Coronary artery (tissue), 2 donors: ENCODE results near the gene SNORC.
"Not testable (repeated sequence)": the region's sequence is repeated elsewhere in the genome, so short reads cannot be mapped to it uniquely, and the experiment has no call there.

Source experiments
- DNase-seq: peaks from one replicate; pipeline ENCODE4 v3.0.0-alpha.2; 2017; ENCODE audit warnings: low spot score
- H3K27ac ChIP-seq, 2 donors: fragments of 200-600 bp; sonication (generic); one replicate each; pipeline ENCODE4 v1.5.1; 2016 to 2019
- H3K4me3 ChIP-seq: fragments of 200-600 bp; sonication (generic); 2 replicates; pipeline ENCODE4 v1.5.1; 2016; ENCODE audit warnings: mild to moderate bottlenecking, moderate library complexity
- CTCF ChIP-seq: fragments of 200-600 bp; sonication (generic); IDR thresholded peaks from one replicate; pipeline ENCODE4 v1.5.1; 2019; ENCODE audit warnings: antibody characterized with exemption

The SNORC gene

DNA sequence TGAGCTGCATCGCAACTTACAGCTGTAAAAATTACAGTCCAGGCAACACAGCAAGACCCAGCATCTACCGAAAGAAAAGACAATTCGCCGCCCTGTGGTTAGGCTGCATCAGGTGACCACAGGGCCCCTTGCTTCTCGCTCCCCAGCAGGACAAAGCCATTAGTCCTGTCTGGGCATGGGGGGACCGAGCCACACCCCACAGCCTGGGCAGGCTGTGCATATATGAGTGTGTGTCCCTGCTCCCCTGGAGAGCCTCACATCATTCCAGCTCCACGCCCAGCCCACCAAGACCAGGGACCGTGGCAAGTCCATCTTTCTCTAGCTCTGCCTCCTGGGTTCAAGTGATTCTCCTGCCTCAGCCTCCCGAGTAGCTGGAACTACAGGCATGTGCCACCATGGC is 33.9 kb downstream of the SNORC start:
- TF ChIP-seq CTCF: no peak
- Histone ChIP-seq H3K4me3 (no peak overlapping the region), H3K27ac (no peak overlapping the region)
- peak; percentile 65 for DNase-seq

- DNase-seq, H3K4me3 ChIP-seq, H3K27ac ChIP-seq: not testable (repeated sequence)
Measured at GRCh38 chr2:232906867-232907717, 37.0 kb downstream of the SNORC start.

DNA sequence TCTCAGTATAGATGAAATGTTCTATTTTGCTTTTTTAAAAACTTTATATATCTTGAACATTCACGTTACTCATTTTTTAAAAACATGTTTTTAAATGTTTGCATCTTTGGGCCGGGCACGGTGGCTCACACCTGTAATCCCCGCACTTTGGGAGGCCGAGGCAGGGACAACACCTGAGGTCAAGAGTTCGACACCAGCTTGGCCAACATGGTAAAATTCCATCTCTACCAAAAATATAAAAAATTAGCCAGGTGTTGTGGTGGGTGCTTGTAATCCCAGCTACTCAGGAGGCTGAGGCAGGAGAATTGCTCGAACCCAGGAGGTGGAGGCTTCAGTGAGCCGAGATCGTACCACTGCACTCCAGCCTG is 37.6 kb downstream of the SNORC start:
- H3K27ac ChIP-seq, H3K4me3 ChIP-seq: not testable (repeated sequence)
- peak; percentile 7 for DNase-seq

- TF ChIP-seq CTCF: no peak
- Histone ChIP-seq H3K4me3 (no peak overlapping the region), H3K27ac (no peak overlapping the region)
- no peak for DNase-seq
Measured at GRCh38 chr2:232908695-232909094, 38.6 kb downstream of the SNORC start.

- no peak for TF ChIP-seq CTCF
- DNase-seq: peak; percentile 21
- Histone ChIP-seq H3K27ac (no peak overlapping the region), H3K4me3 (no peak overlapping the region)
Measured at GRCh38 chr2:232910376-232910775, 40.3 kb downstream of the SNORC start.

GRCh38 chr2:232911712-232912277 is 41.7 kb downstream of the SNORC start:
- Histone ChIP-seq H3K27ac (no peak overlapping the region), H3K4me3 (no peak overlapping the region)
- no peak for DNase-seq
- no peak for TF ChIP-seq CTCF

DNA sequence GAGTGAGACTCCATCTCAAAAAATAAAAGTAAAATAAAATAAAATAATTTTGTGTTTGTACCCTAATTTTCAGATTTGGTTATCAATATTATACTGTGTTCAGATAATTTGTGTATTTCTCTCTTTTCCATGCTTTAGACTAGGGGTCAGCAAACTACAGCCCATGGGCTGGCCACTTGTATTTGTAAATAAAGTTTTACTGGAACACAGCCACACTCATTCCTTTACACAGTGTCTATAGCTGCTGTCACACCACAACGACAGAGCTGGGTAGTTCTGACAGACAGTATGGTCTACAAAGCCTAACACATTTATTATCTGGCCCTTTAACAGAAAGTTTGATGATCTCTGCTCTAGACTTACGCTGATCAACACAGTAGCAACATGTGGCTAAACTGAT is 43.8 kb downstream of the SNORC start:
- H3K27ac ChIP-seq: no peak overlapping the region
- no peak overlapping the region for H3K4me3 ChIP-seq
- DNase-seq: no peak
- no peak for TF ChIP-seq CTCF

GRCh38 chr2:232919141-232919540 is 49.1 kb downstream of the SNORC start:
- no peak for DNase-seq
- no peak for TF ChIP-seq CTCF
- H3K27ac ChIP-seq: no peak overlapping the region
- H3K4me3 ChIP-seq: no peak overlapping the region
